K562 (cell line): ENCODE measurements around the gene WWOX. TPM values are rescaled to one million over a fixed set of nuclear protein-coding genes. Genes with fewer than 3 reads are reported as not detected.

Experiments used
- ADNP ChIP-seq: fragments of 200-800 bp; sonication (Bioruptor generic); IDR thresholded peaks from 2 replicates; pipeline ENCODE4 v1.6.1; 2016; ENCODE audit warnings: missing genetic modification characterization, missing compliant biosample characterization
- ARHGAP35 ChIP-seq: fragments of 450-650 bp; IDR thresholded peaks from 2 replicates; pipeline ENCODE4 v1.6.1; 2018; ENCODE audit not compliant: partially characterized antibody
- CGGBP1 ChIP-seq: fragments of 250-450 bp; sonication (Bioruptor Pico); IDR thresholded peaks from 2 replicates; pipeline ENCODE4 v1.9.0; 2021; ENCODE audit warnings: mild to moderate bottlenecking
- FIP1L1 ChIP-seq: fragments of 200-400 bp; formaldehyde crosslinking; IDR thresholded peaks from 2 replicates; pipeline ENCODE4 v1.6.1; 2018; ENCODE audit warnings: mild to moderate bottlenecking, low read depth, low read length; ENCODE audit not compliant: poor library complexity, severe bottlenecking
- FOSL1 ChIP-seq: fragments of 200-800 bp; sonication (Bioruptor generic); conservative IDR thresholded peaks from 2 replicates; pipeline ENCODE4 v1.6.1; 2016; ENCODE audit warnings: missing genetic modification characterization, missing compliant biosample characterization
- GATAD2B ChIP-seq: fragments of 450-650 bp; IDR thresholded peaks from 2 replicates; pipeline ENCODE4 v1.6.1; 2017; ENCODE audit warnings: mild to moderate bottlenecking, borderline replicate concordance
- HNRNPUL1 ChIP-seq: fragments of 200-400 bp; formaldehyde crosslinking; IDR thresholded peaks from 2 replicates; pipeline ENCODE4 v1.6.1; 2017; ENCODE audit warnings: low read length
- IRF1 ChIP-seq: sonication (generic); formaldehyde crosslinking; IDR thresholded peaks from 2 replicates; pipeline ENCODE4 v1.8.0; 2022; ENCODE audit warnings: missing genetic modification reagents, mild to moderate bottlenecking, borderline replicate concordance
- JUN ChIP-seq, 2 experiments: sonication (generic) in 1 of 2; formaldehyde crosslinking in 1 of 2; IDR thresholded peaks; 2 replicates each; pipeline versions ENCODE4 v1.6.1 to v1.8.0; 2012 to 2022; ENCODE audit warnings: borderline replicate concordance in 2 of 2, mild to moderate bottlenecking in 2 of 2, improper control_type of control experiment in 1 of 2, low read depth in 1 of 2, low read length in 1 of 2, missing genetic modification reagents in 1 of 2
- NEUROD1 ChIP-seq: fragments of 150-350 bp; IDR thresholded peaks from 2 replicates; pipeline ENCODE4 v1.6.1; 2014; ENCODE audit warnings: borderline replicate concordance, low read length, low read depth; ENCODE audit not compliant: partially characterized antibody
- POLR2AphosphoS5 ChIP-seq: IDR thresholded peaks from 2 replicates; pipeline ENCODE4 v1.6.1; 2011; ENCODE audit warnings: mild to moderate bottlenecking, low read depth, low read length, moderate library complexity; ENCODE audit not compliant: control insufficient read depth, insufficient read depth
- PYGO2 ChIP-seq: fragments of 450-650 bp; IDR thresholded peaks from 2 replicates; pipeline ENCODE4 v1.6.1; 2016; ENCODE audit warnings: mild to moderate bottlenecking, missing genetic modification characterization, moderate library complexity, missing compliant biosample characterization
- ZBTB8A ChIP-seq: fragments of 450-650 bp; IDR thresholded peaks from 2 replicates; pipeline ENCODE4 v1.6.1; 2018; ENCODE audit warnings: mild to moderate bottlenecking, moderate library complexity; ENCODE audit not compliant: partially characterized antibody
- ZKSCAN1 ChIP-seq: fragments of 150-350 bp; IDR thresholded peaks from 2 replicates; pipeline ENCODE4 v1.6.1; 2016; ENCODE audit warnings: low read depth, low read length
- ZNF407 ChIP-seq: fragments of 450-650 bp; IDR thresholded peaks from 2 replicates; pipeline ENCODE4 v1.6.1; 2016; ENCODE audit warnings: low read depth
- ZNF583 ChIP-seq: fragments of 250-450 bp; sonication (Bioruptor Pico); IDR thresholded peaks from 2 replicates; pipeline ENCODE4 v1.4.0; 2020
- ZNF764 ChIP-seq: fragments of 250-450 bp; sonication (Bioruptor Pico); IDR thresholded peaks from 2 replicates; pipeline ENCODE4 v1.4.0; 2020; ENCODE audit warnings: low read depth, mild to moderate bottlenecking, moderate library complexity
- polyA plus RNA-seq, 8 experiments: library from polyadenylated mRNA; depleted of rRNA in 4 of 8; stranded (reverse) in 5 of 8; unstranded in 3 of 8; fragments of >200 nt; fragmentation: Nextera tagmentation in 2 of 8; fragmentation: Illumina TruSeq in 1 of 8; extraction: Ambion mirVana in 2 of 8; extraction: Trizol in 1 of 8; gene quantifications; 2 replicates each; pipeline versions ENCODE4 v1.2.1 to v1.2.3, GENCODE V29; 2011 to 2014; ENCODE audit warnings: inconsistent platforms in 1 of 8, missing spikeins in 1 of 8
- total RNA-seq, 7 experiments: library from RNA; depleted of rRNA in 6 of 7; stranded (reverse); fragments of >200 nt in 6 of 7; fragmentation: Illumina TruSeq in 2 of 7; extraction: Trizol in 2 of 7; gene quantifications; 2 replicates each; pipeline versions ENCODE4 v1.2.1 to v1.2.3, GENCODE V29; 2011 to 2021; ENCODE audit warnings: low replicate concordance in 1 of 7

Gene WWOX
- total and polyA plus RNA-seq, 9 of the 15 experiments (the other 6 are each of a cell fraction or from before 2014, with no cell fraction given) = 1.6 to 22.7 (median 8.1) TPM

GRCh38 chr16:78443542-78444364 lies 344.3 kb downstream of the WWOX start (continued):
- no peak for TF ChIP-seq ZNF407
- TF ChIP-seq ZNF764 (CRISPR knock-in tag) = no peak
- TF ChIP-seq IRF1 (CRISPR knock-in tag) = no peak
- TF ChIP-seq ZBTB8A = no peak
- TF ChIP-seq ADNP (tag) = 0 out of 2 replicates have a peak, but pooled peaks have one; percentile 50
- TF ChIP-seq ZKSCAN1 = no peak
- no peak for TF ChIP-seq ZNF583
- TF ChIP-seq POLR2AphosphoS5 = 0 out of 2 replicates have a peak, but pooled peaks have one; percentile 20
- TF ChIP-seq FIP1L1 = no peak
- TF ChIP-seq HNRNPUL1 = no peak
- TF ChIP-seq JUN (IDR thresholded peaks at IDR 0.05; ENCODE audit: borderline replicate concordance, low read depth, low read length) = no peak
- no peak for TF ChIP-seq JUN (CRISPR knock-in tag; IDR thresholded peaks at IDR 0.05; ENCODE audit: borderline replicate concordance)
- no peak for TF ChIP-seq ARHGAP35
- TF ChIP-seq FOSL1 (tag) = peak; percentile 60
- TF ChIP-seq GATAD2B = no peak
- TF ChIP-seq CGGBP1 (CRISPR knock-in tag) = no peak
- no peak for TF ChIP-seq NEUROD1
- TF ChIP-seq PYGO2 = no peak
